Measurements from ENCODE around the gene CAPN15. TPM values are rescaled to one million over a fixed set of nuclear protein-coding genes. Genes with fewer than 3 reads are reported as not detected.
"Not testable (repeated sequence)": the region's sequence is repeated elsewhere in the genome, so short reads cannot be mapped to it uniquely, and the experiment has no call there.

CAPN15 gene
- total RNA-seq, 1 donor from 2014 or later: 122 TPM

- no peaks in the 10 kb centered on the region for H3K27me3 Mint-ChIP-seq (ENCODE audit: insufficient read depth)
- peaks cover 10% of the 10 kb centered on the region for H3K4me1 Mint-ChIP-seq (ENCODE audit: low read depth)
- peaks cover 14% of the 10 kb centered on the region for H3K36me3 Mint-ChIP-seq (ENCODE audit: low read depth)
- intact Hi-C loops (cut with micrococcal nuclease): no loop called here
- H3K9me3 Mint-ChIP-seq: no peaks in the 10 kb centered on the region
- no peak overlapping the region for H3K4me3 Mint-ChIP-seq
- H3K27ac Mint-ChIP-seq: no peak overlapping the region
- DNase-seq (ENCODE audit: low spot score): no peak
These were observed 69.2 kb downstream of the CAPN15 start for GRCh38 chr16:596736-597060.

GRCh38 chr16:597655-598054 lies 70.1 kb downstream of the CAPN15 start:
- H3K4me3 Mint-ChIP-seq; intact Hi-C loops (cut with micrococcal nuclease); H3K4me1 Mint-ChIP-seq (ENCODE audit: low read depth); H3K9me3 Mint-ChIP-seq; DNase-seq (ENCODE audit: low spot score); H3K27me3 Mint-ChIP-seq (ENCODE audit: insufficient read depth); H3K27ac Mint-ChIP-seq: not testable (repeated sequence)
- peaks cover 14% of the 10 kb centered on the region for H3K36me3 Mint-ChIP-seq (ENCODE audit: low read depth)

- intact Hi-C loops (cut with micrococcal nuclease): no loop called here
- Mint-ChIP-seq H3K36me3 (ENCODE audit: low read depth) (peaks cover 14% of the 10 kb centered on the region), H3K4me1 (ENCODE audit: low read depth) (peaks cover 6% of the 10 kb centered on the region), H3K9me3 (no peaks in the 10 kb centered on the region), H3K27ac (no peak overlapping the region), H3K4me3 (no peak overlapping the region), H3K27me3 (ENCODE audit: insufficient read depth) (no peaks in the 10 kb centered on the region)
- no peak for DNase-seq (ENCODE audit: low spot score)
These were observed 71.6 kb downstream of the CAPN15 start for GRCh38 chr16:598823-599739.

- DNase-seq (ENCODE audit: low spot score): no peak
- intact Hi-C loops (cut with micrococcal nuclease): no loop called here
- H3K27ac Mint-ChIP-seq: no peak overlapping the region
These were observed 73.3 kb downstream of the CAPN15 start for GRCh38 chr16:600781-601180.

GRCh38 chr16:603933-604332 lies 76.4 kb downstream of the CAPN15 start:
- H3K36me3 Mint-ChIP-seq (ENCODE audit: low read depth): peaks cover 2% of the 10 kb centered on the region
- intact Hi-C loops (cut with micrococcal nuclease): no loop called here

More at GRCh38 chr16:600781-601180, 73.3 kb downstream of the CAPN15 start:
- Mint-ChIP-seq H3K9me3 (no peaks in the 10 kb centered on the region), H3K27me3 (ENCODE audit: insufficient read depth) (no peaks in the 10 kb centered on the region), H3K4me3 (no peak overlapping the region), H3K4me1 (ENCODE audit: low read depth) (no peaks in the 10 kb centered on the region), H3K36me3 (ENCODE audit: low read depth) (peaks cover 15% of the 10 kb centered on the region)

More at GRCh38 chr16:603933-604332, 76.4 kb downstream of the CAPN15 start:
- H3K4me3 Mint-ChIP-seq: no peak overlapping the region
- H3K9me3 Mint-ChIP-seq: no peaks in the 10 kb centered on the region
- H3K27ac Mint-ChIP-seq: no peak overlapping the region
- no peaks in the 10 kb centered on the region for H3K4me1 Mint-ChIP-seq (ENCODE audit: low read depth)
- no peak for DNase-seq (ENCODE audit: low spot score)
- H3K27me3 Mint-ChIP-seq (ENCODE audit: insufficient read depth): no peaks in the 10 kb centered on the region

Other genes with a start within 250 kb of the CAPN15 start
- gene ARHGDIG, start 247.1 kb upstream of the CAPN15 start, total RNA-seq: not detected in 2 replicates
- gene PDIA2, start 244.5 kb upstream of the CAPN15 start, total RNA-seq: not detected in 2 replicates
- gene AXIN1, start 175.0 kb upstream of the CAPN15 start, total RNA-seq: 28.1 and 30.3 TPM in 2 replicates
- 110 and 115 TPM in 2 replicates for gene MRPL28, start 157.2 kb upstream of the CAPN15 start, total RNA-seq
- 35.7 and 36.3 TPM in 2 replicates for gene PGAP6, start 145.7 kb upstream of the CAPN15 start, total RNA-seq
- gene NME4, start 130.5 kb upstream of the CAPN15 start, total RNA-seq: 57.2 and 58.7 TPM in 2 replicates
- 18.0 and 20.1 TPM in 2 replicates for gene DECR2, start 125.8 kb upstream of the CAPN15 start, total RNA-seq
- gene RAB11FIP3, start 102.1 kb upstream of the CAPN15 start, total RNA-seq: 41.4 and 47.5 TPM in 2 replicates
- gene PRR35, start 32.7 kb downstream of the CAPN15 start, total RNA-seq: not detected in 2 replicates
- 1.0 and 1.2 TPM in 2 replicates for gene NHLRC4, start 39.3 kb downstream of the CAPN15 start, total RNA-seq
- gene PIGQ, start 42.3 kb downstream of the CAPN15 start, total RNA-seq: 50.1 and 52.6 TPM in 2 replicates
- gene RAB40C, start 62.4 kb downstream of the CAPN15 start, total RNA-seq: 14.0 and 15.2 TPM in 2 replicates
- gene WFIKKN1, start 103.3 kb downstream of the CAPN15 start, total RNA-seq: 0.34 and 0.44 TPM in 2 replicates
- gene METTL26, start 108.6 kb downstream of the CAPN15 start, total RNA-seq: 141 and 147 TPM in 2 replicates
- gene MCRIP2, start 114.1 kb downstream of the CAPN15 start, total RNA-seq: 66.5 and 67.6 TPM in 2 replicates
- 81.2 and 82.3 TPM in 2 replicates for gene WDR90, start 121.7 kb downstream of the CAPN15 start, total RNA-seq
- 165 and 177 TPM in 2 replicates for gene RHOT2, start 140.4 kb downstream of the CAPN15 start, total RNA-seq
- 0.71 and 1.1 TPM in 2 replicates for gene RHBDL1, start 148.0 kb downstream of the CAPN15 start, total RNA-seq
- gene STUB1, start 152.7 kb downstream of the CAPN15 start, total RNA-seq: 94.0 and 95.4 TPM in 2 replicates
- gene JMJD8, start 156.6 kb downstream of the CAPN15 start, total RNA-seq: 63.4 and 71.4 TPM in 2 replicates
- gene WDR24, start 162.7 kb downstream of the CAPN15 start, total RNA-seq: 21.6 and 22.1 TPM in 2 replicates
- gene FBXL16, start 178.1 kb downstream of the CAPN15 start, total RNA-seq: 6.3 and 7.6 TPM in 2 replicates
- gene METRN, start 187.4 kb downstream of the CAPN15 start, total RNA-seq: 21.8 and 29.6 TPM in 2 replicates
- gene ANTKMT, start 193.4 kb downstream of the CAPN15 start, total RNA-seq: 41.3 and 41.6 TPM in 2 replicates
- gene CCDC78, start 198.7 kb downstream of the CAPN15 start, total RNA-seq: 5.8 and 7.8 TPM in 2 replicates
- gene HAGHL, start 199.4 kb downstream of the CAPN15 start, total RNA-seq: 15.8 and 19.1 TPM in 2 replicates
- gene CIAO3, start 213.3 kb downstream of the CAPN15 start, total RNA-seq: 41.0 and 43.1 TPM in 2 replicates
- not detected in 2 replicates for gene MSLN, start 233.0 kb downstream of the CAPN15 start, total RNA-seq